A549 (cell line): Measurements from ENCODE around the gene EEF1B2.

Source experiments
- CBX2 ChIP-seq: fragments of 200-600 bp; sonication (generic); IDR thresholded peaks from 2 replicates; pipeline ENCODE4 v1.6.1; 2016; ENCODE audit warnings: low read depth, mild to moderate bottlenecking, borderline replicate concordance
- EP300 ChIP-seq, 2 experiments: fragments of >200 bp; sonication (Bioruptor Twin); formaldehyde crosslinking; IDR thresholded peaks; 2 replicates in 1 of 2; 3 replicates in 1 of 2; pipeline ENCODE4 v1.6.1; 2016 to 2017
- MAZ ChIP-seq: fragments of 150-350 bp; IDR thresholded peaks from 2 replicates; pipeline ENCODE4 v1.6.1; 2014; ENCODE audit warnings: antibody characterized with exemption, low read depth, low read length, borderline replicate concordance
- POLR2A ChIP-seq: IDR thresholded peaks from 2 replicates; pipeline ENCODE4 v1.6.1; 2012; ENCODE audit warnings: mild to moderate bottlenecking, low read length
- RFX5 ChIP-seq: fragments of 450-650 bp; IDR thresholded peaks from 2 replicates; pipeline ENCODE4 v1.7.1; 2014; ENCODE audit warnings: antibody characterized with exemption, mild to moderate bottlenecking, moderate library complexity
- TF ChIP-seq, protein P1 (sequence below): fragments of >200 bp; sonication (Bioruptor Twin); formaldehyde crosslinking; IDR thresholded peaks from 3 replicates; pipeline ENCODE4 v1.5.1; 2016

DNA sequence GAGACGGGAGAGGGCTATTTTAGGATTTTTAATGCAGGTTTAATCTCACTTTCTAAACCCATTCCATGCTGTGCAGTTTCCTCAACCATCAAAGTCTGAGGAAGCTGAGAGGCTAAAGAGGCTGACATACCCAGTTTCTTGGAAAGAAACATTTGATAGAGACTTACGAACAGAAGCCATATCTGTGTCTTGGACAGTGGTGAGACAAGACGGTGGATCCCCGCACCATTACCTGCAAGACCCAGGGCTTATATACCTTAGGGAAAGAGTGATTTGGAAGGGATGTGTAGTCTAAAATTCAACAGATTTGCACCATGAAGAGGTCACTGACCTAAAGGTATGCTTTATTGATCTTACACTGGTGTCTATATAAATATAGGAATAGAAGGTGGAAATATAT is 13.5 kb downstream of the EEF1B2 start:
- TF ChIP-seq, protein P1, sequence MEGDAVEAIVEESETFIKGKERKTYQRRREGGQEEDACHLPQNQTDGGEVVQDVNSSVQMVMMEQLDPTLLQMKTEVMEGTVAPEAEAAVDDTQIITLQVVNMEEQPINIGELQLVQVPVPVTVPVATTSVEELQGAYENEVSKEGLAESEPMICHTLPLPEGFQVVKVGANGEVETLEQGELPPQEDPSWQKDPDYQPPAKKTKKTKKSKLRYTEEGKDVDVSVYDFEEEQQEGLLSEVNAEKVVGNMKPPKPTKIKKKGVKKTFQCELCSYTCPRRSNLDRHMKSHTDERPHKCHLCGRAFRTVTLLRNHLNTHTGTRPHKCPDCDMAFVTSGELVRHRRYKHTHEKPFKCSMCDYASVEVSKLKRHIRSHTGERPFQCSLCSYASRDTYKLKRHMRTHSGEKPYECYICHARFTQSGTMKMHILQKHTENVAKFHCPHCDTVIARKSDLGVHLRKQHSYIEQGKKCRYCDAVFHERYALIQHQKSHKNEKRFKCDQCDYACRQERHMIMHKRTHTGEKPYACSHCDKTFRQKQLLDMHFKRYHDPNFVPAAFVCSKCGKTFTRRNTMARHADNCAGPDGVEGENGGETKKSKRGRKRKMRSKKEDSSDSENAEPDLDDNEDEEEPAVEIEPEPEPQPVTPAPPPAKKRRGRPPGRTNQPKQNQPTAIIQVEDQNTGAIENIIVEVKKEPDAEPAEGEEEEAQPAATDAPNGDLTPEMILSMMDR: no peak
- no peak for TF ChIP-seq EP300 (IDR thresholded peaks at IDR 0.05)
- no peak for TF ChIP-seq POLR2A
- no peak for TF ChIP-seq CBX2
- no peak for TF ChIP-seq MAZ
- TF ChIP-seq RFX5: no peak
